GM12801 (cell line): ENCODE results near the gene COL4A1.

ENCODE experiments used
- TF ChIP-seq, protein P1 (sequence below): IDR thresholded peaks from one replicate; pipeline ENCODE4 v1.5.1; 2011; ENCODE audit warnings: control low read depth; ENCODE audit not compliant: insufficient read length; ENCODE audit errors: extremely low read depth

The COL4A1 gene

DNA sequence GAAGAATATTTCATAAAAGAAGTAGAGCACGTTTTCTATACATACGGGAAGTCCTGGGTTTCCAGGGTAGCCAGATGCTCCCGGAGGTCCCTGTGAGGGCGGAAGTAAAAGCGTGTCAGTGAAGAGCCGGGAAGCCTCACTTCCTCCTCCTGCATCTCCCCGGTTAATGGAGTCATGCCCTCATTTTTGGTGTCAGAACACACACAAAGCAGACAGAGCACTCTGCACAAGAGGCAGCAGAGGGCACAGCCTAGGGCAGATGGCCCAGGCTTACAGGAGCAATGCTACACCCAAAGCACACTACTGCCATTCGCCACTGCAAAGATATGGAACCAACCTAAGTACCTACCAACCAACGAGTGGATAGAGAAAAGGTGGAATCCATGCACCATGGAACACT is 94.4 kb downstream of the COL4A1 start:
- TF ChIP-seq, protein P1, sequence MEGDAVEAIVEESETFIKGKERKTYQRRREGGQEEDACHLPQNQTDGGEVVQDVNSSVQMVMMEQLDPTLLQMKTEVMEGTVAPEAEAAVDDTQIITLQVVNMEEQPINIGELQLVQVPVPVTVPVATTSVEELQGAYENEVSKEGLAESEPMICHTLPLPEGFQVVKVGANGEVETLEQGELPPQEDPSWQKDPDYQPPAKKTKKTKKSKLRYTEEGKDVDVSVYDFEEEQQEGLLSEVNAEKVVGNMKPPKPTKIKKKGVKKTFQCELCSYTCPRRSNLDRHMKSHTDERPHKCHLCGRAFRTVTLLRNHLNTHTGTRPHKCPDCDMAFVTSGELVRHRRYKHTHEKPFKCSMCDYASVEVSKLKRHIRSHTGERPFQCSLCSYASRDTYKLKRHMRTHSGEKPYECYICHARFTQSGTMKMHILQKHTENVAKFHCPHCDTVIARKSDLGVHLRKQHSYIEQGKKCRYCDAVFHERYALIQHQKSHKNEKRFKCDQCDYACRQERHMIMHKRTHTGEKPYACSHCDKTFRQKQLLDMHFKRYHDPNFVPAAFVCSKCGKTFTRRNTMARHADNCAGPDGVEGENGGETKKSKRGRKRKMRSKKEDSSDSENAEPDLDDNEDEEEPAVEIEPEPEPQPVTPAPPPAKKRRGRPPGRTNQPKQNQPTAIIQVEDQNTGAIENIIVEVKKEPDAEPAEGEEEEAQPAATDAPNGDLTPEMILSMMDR: no peak

DNA sequence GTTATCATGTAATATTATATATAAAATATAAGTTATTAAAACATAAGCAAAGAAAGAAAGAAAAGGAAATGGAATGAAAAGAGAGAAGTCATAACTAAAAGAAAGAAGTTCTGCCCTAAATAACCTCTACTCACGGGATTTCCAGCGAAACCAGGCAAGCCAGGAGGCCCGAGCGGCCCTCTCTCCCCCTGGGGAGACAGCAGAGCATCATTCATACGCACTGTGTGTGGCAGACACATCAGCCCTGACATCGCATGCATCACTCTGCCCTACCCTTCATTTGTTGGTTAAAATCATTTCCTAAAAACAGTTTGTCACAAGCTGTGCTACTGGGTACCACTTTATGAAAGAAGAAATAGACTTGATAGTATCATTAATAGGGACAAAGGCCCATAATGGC is 95.2 kb downstream of the COL4A1 start:
- TF ChIP-seq, protein P1: no peak

DNA sequence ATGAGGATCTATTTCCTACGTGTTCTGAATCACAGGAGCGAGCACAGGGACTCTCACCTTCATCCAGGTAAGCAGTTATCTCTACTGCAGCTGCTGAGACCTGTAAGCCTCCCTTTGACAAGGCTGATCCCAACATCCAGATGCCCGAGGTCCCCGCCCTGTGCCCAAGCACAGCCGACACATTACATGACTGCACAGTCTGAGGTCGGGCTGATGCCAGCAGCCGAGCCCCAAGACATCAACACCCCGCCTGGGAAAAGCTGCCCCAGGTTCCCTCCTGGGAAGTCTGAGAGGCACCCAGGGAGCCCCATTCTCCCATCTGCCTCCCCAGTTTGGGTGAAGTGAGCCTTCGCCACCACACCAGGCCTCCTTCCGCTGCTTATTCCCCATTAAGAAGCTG is 95.9 kb downstream of the COL4A1 start:
- TF ChIP-seq, protein P1: no peak

DNA sequence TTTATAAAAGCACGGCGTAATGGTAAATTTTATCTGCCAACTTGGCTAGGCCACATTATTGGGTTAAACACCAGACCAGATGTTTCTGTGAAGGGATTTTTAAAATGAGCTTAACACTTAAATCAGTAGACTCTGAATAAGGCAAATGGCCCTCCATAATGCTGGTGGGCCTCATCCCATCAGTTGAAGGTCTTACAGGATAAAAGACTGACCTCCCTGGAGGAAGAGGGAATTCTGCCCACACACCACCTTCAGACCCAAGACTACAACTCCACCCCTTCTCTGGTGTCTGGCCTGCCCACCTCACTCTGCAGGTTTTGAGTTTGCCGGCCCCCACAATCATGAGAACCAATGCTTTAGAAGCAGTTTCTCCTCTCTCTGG is 96.4 kb downstream of the COL4A1 start:
- TF ChIP-seq, protein P1: no peak

DNA sequence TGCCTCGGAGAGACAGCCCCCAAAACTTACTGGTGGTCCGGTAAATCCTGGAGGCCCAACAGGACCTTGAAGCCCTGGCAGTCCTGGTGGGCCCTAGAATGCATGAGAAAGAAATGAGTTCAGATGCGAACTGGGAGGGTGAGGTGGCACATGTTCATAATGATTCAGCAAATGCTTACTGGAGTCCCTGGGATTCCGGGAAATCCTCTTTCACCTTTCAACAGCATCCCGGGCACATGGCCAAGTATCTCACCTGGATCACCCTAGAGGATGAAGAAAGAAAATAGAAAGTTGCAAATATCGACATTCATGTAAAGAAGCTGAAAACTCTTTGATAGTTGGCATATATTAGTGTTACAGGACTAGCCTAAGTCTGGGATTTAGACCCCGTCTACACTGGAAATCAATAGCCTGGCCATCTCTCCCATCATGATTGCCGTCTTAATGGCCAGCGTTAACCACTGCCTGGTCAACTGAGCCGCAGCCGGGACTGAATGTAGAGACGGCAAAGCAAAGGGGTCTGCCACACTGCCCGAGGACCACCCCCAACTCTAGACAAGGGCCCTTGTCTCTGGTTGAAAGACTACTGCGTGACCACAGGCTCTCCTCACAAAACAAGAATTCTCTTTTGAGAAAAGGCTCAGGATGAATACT is 96.9 kb downstream of the COL4A1 start:
- TF ChIP-seq, protein P1: no peak

DNA sequence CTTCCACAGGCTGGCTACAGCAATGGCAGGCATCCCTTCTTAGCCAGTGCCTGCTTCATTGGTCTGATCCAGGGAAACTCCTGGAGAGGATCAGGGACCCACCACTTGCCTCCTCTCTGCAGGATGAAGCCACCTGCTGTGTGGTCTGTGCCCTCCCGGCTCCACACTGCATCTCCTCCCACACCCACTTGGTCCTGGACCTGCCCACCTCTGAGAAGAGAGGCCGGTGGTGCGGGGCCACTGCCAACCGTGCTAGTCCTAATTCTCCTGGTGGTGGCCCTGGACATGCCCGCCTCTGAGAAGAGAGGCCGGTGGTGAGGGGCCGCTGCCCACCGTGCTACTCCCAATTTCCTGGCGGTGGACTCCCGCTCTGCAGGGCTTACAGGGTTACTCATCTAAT is 98.8 kb downstream of the COL4A1 start:
- TF ChIP-seq, protein P1: no peak

DNA sequence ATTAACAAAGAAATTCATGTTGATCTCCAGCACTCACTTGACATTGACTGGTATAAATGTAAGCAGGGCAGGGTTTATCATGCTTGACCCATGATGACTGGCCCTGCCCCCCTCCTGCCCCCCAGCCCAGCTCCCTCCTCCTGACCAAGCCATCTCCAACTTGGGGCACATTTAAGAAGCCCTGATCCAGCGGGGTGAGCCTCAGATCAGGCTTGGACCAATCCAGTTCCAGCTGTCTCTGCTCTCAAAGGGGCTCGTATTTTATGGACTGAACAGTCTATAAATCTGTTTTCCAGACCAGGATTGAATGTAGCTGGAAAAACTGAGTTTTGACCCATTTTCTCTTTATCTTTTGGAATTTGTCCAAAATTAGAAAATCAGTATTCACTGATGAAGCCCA is 100.0 kb downstream of the COL4A1 start:
- TF ChIP-seq, protein P1: no peak
